Psoas muscle (tissue), 8 donors: ENCODE results near the gene RPL22L1. TPM values are rescaled to one million over a fixed set of nuclear protein-coding genes. Genes with fewer than 3 reads are reported as not detected.

Experiments
- ATAC-seq, 4 donors: fragments of 200-7000 bp; cut with Tn5 transposase; one replicate each; pipeline ENCODE4 v1.9.1; 2020; ENCODE audit warnings: moderate library complexity in 3 of 4, mild to moderate bottlenecking in 2 of 4
- DNase-seq, 2 donors: peaks; one replicate each; pipeline ENCODE4 v3.0.0-alpha.2; 2020
- H3K27ac ChIP-seq: fragments of 200-600 bp; one replicate; pipeline ENCODE4 v1.8.0; 2022
- H3K27me3 ChIP-seq, 3 donors: fragments of 200-600 bp in 1 of 3; one replicate each; pipeline versions ENCODE4 v1.6.1 to v1.8.0; 2013 to 2022; ENCODE audit warnings: low read length in 2 of 3, mild to moderate bottlenecking in 2 of 3, moderate library complexity in 1 of 3; ENCODE audit not compliant: insufficient read depth in 3 of 3
- H3K36me3 ChIP-seq, 2 donors: fragments of 200-600 bp in 1 of 2; one replicate each; pipeline versions ENCODE4 v1.6.1 to v1.8.0; 2013 to 2022; ENCODE audit warnings: low read depth in 1 of 2, mild to moderate bottlenecking in 1 of 2, moderate library complexity in 1 of 2; ENCODE audit not compliant: insufficient read depth in 1 of 2
- H3K4me1 ChIP-seq: fragments of 200-600 bp; one replicate; pipeline ENCODE4 v1.8.0; 2022
- H3K4me3 ChIP-seq: fragments of 200-600 bp; one replicate; pipeline ENCODE4 v1.8.0; 2022; ENCODE audit warnings: mild to moderate bottlenecking
- H3K9me3 ChIP-seq: fragments of 200-600 bp; one replicate; pipeline ENCODE4 v1.8.0; 2022
- WGBS, 3 donors: extraction: QIAGEN DNeasy Blood & Tissue Kit; methylation state at CpG; one replicate each; pipeline versions ENCODE4 v1.1.6 to v1.1.7; 2013; 5-methylcytosine and 5-hydroxymethylcytosine counted together
- intact Hi-C, 2 donors: fragments of 100-400 bp; cut with DNase I; formaldehyde crosslinking; loops; one replicate each; pipeline versions ENCODE4 v1.11.0 to v1.14.2; 2022
- polyA plus RNA-seq, 3 donors: library from polyadenylated mRNA; stranded (reverse); fragments of 200-250 nt; gene quantifications; one replicate each; pipeline ENCODE4 v1.2.3, GENCODE V29; 2013
- total RNA-seq, 4 donors: library from RNA; stranded (reverse); fragmentation: NEBNext Ultra II Directional in 2 of 4; extraction: Animal tissue kit (Norgen Biotek cat#: 25700) in 2 of 4; gene quantifications; one replicate each; pipeline versions ENCODE4 v1.2.1 to v1.2.4, GENCODE V29; 2021 to 2023
- TF ChIP-seq, protein P1 (sequence below): fragments of 200-600 bp; IDR thresholded peaks from one replicate; pipeline ENCODE4 v1.8.0; 2022; ENCODE audit warnings: antibody characterized with exemption
- donor health status: healthy with polysubstance abuse.
- donor health status: DM: no; HTN: no; CAD: no; lungs with moderate emphysema.
- donor health status: Bipolar disorder and iron deficiency.
- donor health status: healthy.
- donor health status: DM: yes; HTN: yes; CAD: no.
- donor health status: DM: no; HTN: no; CAD: no.
- donor health status: DM: no; HTN: no; CAD: no.
- donor health status: DM: yes; HTN: yes; CAD: no.

The RPL22L1 gene
- total and polyA plus RNA-seq, 7 donors, result 8.4 to 88.7 (median 27.2) TPM

DNA sequence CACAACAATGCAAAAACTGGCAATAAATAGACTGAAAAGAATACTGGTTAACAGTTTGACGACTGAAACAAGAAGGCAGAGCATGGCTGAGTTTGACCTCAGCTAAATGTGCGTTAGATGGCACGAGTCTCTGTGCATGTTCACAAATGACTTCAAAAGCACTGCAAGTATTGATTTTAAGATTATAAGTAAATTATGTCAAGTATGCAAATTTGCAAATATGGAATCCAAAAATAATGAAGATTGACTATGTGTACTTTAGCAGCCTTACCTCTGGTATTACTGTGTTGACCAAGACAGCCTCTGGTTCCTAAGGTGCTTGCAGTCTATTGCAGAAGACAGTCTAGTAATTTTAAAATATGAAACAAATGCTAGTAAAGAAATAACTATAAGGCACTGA, 41.1 kb upstream of the RPL22L1 start:
- 91 to 99% (median 93%) methylated on average over 3 of the region's 3 CpGs for WGBS, 3 donors
- intact Hi-C loops, result no loop called here
- TF ChIP-seq, protein P1, sequence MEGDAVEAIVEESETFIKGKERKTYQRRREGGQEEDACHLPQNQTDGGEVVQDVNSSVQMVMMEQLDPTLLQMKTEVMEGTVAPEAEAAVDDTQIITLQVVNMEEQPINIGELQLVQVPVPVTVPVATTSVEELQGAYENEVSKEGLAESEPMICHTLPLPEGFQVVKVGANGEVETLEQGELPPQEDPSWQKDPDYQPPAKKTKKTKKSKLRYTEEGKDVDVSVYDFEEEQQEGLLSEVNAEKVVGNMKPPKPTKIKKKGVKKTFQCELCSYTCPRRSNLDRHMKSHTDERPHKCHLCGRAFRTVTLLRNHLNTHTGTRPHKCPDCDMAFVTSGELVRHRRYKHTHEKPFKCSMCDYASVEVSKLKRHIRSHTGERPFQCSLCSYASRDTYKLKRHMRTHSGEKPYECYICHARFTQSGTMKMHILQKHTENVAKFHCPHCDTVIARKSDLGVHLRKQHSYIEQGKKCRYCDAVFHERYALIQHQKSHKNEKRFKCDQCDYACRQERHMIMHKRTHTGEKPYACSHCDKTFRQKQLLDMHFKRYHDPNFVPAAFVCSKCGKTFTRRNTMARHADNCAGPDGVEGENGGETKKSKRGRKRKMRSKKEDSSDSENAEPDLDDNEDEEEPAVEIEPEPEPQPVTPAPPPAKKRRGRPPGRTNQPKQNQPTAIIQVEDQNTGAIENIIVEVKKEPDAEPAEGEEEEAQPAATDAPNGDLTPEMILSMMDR, result no peak
- Histone ChIP-seq H3K9me3 (peaks cover 9% of the 10 kb centered on the region), H3K4me1 (no peaks in the 10 kb centered on the region), H3K27ac (no peak overlapping the region), H3K4me3 (no peak overlapping the region), H3K27me3 (peaks cover 0 to 20% (median 0%) of the 10 kb centered on the region in 3 donors), H3K36me3 (no peaks in the 10 kb centered on the region)
- ATAC-seq (no peak), DNase-seq (no peak)

DNA sequence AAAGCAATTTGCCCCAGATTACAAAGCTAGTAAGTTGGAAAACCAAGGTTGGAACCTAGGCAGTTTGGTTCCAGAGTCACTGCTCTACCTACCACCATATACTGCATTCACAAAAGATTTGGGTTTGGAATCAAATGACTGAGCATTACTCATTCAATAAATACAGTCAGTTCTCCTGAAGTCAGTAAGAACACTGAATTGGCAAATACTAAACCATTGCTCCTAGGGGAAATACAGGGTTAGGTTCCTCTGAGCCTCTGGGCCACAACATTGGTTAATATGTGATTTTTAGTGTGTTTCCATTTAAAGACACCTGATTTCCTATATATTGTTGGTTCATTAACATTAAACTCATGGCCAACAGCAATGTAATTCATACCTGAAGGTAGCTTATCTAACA, 40.5 kb upstream of the RPL22L1 start:
- no peak for ATAC-seq
- H3K9me3 ChIP-seq, result peaks cover 9% of the 10 kb centered on the region
- intact Hi-C loops, result no loop called here
- DNase-seq, result no peak
- H3K27me3 ChIP-seq, result peaks cover 0 to 22% (median 0%) of the 10 kb centered on the region in 3 donors
- H3K36me3 ChIP-seq, result no peaks in the 10 kb centered on the region
- TF ChIP-seq, protein P1, result no peak
- H3K4me1 ChIP-seq, result no peaks in the 10 kb centered on the region
- H3K27ac ChIP-seq, result no peak overlapping the region
- no peak overlapping the region for H3K4me3 ChIP-seq

DNA sequence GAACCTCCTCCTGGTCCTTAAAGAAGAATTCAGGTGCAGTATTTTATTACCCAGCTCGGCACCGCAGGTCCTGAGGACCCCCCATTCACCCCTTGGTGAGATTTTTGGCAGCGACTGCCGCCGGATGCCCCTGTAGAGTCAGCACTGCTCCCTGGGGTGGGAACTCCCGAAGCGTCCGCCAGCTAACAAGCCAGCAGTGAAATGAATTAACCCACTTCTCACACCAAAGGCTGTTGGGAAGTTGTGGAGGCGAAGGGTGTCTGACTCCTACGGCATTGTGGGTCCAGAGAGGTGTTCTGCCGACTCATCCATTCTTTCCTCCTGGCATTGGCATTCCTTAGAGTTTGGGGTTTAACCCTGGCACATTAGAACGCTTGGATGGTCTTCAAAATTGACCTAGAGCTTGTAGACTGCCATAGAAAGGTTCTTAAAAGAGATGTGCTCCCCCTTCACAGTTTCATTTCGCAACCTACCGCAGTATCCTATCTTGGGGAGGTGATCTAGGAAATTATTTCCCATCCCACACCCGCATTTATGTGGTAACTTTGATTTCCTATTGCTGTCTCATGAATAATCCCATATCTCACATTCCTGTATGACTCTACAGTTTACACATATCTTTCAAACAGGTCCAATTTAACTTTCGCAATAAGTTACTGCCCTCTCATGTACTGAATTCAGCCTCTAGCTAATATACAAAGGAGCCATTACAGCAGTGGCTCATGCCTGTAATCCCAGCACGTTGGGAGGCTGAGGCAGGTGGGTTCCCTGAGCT, 39.3 kb upstream of the RPL22L1 start:
- H3K9me3 ChIP-seq, result peaks cover 9% of the 10 kb centered on the region
- peaks cover 0 to 22% (median 0%) of the 10 kb centered on the region in 3 donors for H3K27me3 ChIP-seq
- no peaks in the 10 kb centered on the region for H3K4me1 ChIP-seq
- WGBS, 3 donors, result 77 to 87% (median 81%) methylated on average over 17 of the region's 17 CpGs
- no peak overlapping the region for H3K27ac ChIP-seq
- TF ChIP-seq, protein P1, result no peak
- DNase-seq, result peak in 1 of 2 donors; percentile 16
- peak in 3 of 4 donors; percentile 29 to 52 (median 47) for ATAC-seq
- no peaks in the 10 kb centered on the region for H3K36me3 ChIP-seq
- intact Hi-C loops, result no loop called here
- no peak overlapping the region for H3K4me3 ChIP-seq

DNA sequence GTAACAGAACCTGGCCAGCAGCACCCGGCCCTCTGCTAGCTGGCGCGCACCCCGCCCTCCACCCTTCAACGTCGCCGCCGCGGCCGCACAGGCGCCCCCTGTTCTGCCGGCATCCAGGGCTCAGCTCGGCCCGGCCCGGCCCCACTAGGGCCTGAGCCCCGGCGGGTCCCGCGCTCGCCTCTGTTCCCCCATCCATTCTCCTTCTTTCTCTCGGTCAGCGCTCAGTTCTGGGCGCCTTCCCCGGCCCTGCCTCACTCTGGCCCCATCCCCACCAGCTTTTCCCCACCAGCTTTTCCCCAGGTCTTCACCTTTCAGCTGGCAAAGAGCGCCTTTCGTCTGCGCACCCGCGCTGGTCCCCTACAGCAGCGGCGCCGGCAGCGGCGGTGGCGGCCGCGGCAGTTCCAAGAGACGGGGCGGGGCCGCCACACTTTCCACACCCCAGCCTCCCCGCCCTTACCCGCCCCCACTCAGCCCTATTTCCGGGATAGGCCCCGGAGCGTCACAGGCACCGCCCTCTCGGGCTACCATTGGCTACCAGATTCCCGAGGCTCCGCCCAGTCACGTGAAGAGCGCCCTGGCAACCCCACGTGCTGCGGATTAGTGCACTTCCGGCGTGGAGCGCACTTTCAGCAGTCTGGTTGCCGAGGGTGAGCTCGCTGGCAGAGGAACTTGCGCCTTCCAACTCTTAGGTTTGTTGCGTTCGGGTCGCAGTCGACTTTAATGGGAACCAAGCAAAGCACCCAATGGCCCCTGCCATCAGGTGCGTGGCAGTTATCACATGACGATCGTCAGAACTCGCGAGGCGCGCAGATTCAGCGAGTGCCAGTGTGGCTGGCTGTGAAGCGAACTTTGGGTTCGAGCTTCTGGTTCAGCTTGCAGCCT, 38.5 kb upstream of the RPL22L1 start, which contains the start of gene EIF5A2:
EIF5A2 (minus strand) TSS at position 403 of the 882 bp plus-strand sequence. CDS start 831 bp downstream, outside the sequence.
- 10 to 15% (median 13%) methylated on average over 66 to 73 of the region's 73 CpGs for WGBS, 3 donors
- TF ChIP-seq, protein P1, result no peak
- Histone ChIP-seq H3K27ac (peak within 1 kb of the TSS; percentile 7), H3K9me3 (peaks cover 9% of the 10 kb centered on the region), H3K4me3 (peak within 1 kb of the TSS; percentile 76), H3K36me3 (no peaks in the 10 kb centered on the region), H3K4me1 (no peaks in the 10 kb centered on the region), H3K27me3 (peaks cover 0 to 22% (median 0%) of the 10 kb centered on the region in 3 donors)
- DNase-seq, result peak; percentile 96
- peak; percentile 90 to 97 (median 97) for ATAC-seq
- intact Hi-C loops, result no loop called here
